ENCODE measurements around the gene POLR2A.

POLR2A gene

GRCh38 chr17:7484067-7484918, at the start of gene POLR2A:
Gene POLR2A (plus strand): TSS chr17:7484366.
- peak; percentile 67 for DNase-seq

- no peak for DNase-seq
Observed at GRCh38 chr17:7435676-7436555, 48.2 kb upstream of the POLR2A start.

- no peak for DNase-seq
Observed at GRCh38 chr17:7436556-7437368, 47.4 kb upstream of the POLR2A start.

- no peak for DNase-seq
Observed at GRCh38 chr17:7437369-7437863, 46.8 kb upstream of the POLR2A start.

GRCh38 chr17:7437950-7438614, 46.1 kb upstream of the POLR2A start:
- no peak for DNase-seq

- no peak for DNase-seq
Observed at GRCh38 chr17:7438656-7439460, 45.3 kb upstream of the POLR2A start.

- no peak for DNase-seq
Observed at GRCh38 chr17:7439462-7440112, 44.6 kb upstream of the POLR2A start, which contains the start of gene FGF11. Gene FGF11 (plus strand): TSS chr17:7439512. CDS start chr17:7439621, 109 bp downstream.

- DNase-seq, result no peak
Observed at GRCh38 chr17:7440113-7440833, 43.9 kb upstream of the POLR2A start.

- no peak for DNase-seq
Observed at GRCh38 chr17:7440834-7441195, 43.4 kb upstream of the POLR2A start.

- no peak for DNase-seq
Observed at GRCh38 chr17:7441266-7441665, 42.9 kb upstream of the POLR2A start.

GRCh38 chr17:7442142-7442541, 42.0 kb upstream of the POLR2A start:
- no peak for DNase-seq

GRCh38 chr17:7443499-7444485, 40.4 kb upstream of the POLR2A start:
- DNase-seq, result no peak

GRCh38 chr17:7444682-7445618, 39.2 kb upstream of the POLR2A start, which contains the start of gene CHRNB1:
Gene CHRNB1 (plus strand): TSS chr17:7445061. CDS start chr17:7445128, 67 bp downstream.
- no peak for DNase-seq

- DNase-seq, result no peak
Observed at GRCh38 chr17:7445619-7445968, 38.6 kb upstream of the POLR2A start.

GRCh38 chr17:7448461-7448860, 35.7 kb upstream of the POLR2A start:
- DNase-seq, result no peak

GRCh38 chr17:7459961-7460545, 24.1 kb upstream of the POLR2A start:
- no peak for DNase-seq

Data from NCI-H2081 treated with DMSO at 0.1 percent for 48 hours (cell line).